HG03095 (cell line): ENCODE results near the gene RAD51B.

Experiments used
- ATAC-seq: cut with Tn5 transposase; IDR thresholded peaks from one replicate; pipeline ENCODE4 v1.9.1; 2021; ENCODE audit warnings: moderate library complexity; ENCODE audit not compliant: unreplicated experiment

RAD51B gene

DNA sequence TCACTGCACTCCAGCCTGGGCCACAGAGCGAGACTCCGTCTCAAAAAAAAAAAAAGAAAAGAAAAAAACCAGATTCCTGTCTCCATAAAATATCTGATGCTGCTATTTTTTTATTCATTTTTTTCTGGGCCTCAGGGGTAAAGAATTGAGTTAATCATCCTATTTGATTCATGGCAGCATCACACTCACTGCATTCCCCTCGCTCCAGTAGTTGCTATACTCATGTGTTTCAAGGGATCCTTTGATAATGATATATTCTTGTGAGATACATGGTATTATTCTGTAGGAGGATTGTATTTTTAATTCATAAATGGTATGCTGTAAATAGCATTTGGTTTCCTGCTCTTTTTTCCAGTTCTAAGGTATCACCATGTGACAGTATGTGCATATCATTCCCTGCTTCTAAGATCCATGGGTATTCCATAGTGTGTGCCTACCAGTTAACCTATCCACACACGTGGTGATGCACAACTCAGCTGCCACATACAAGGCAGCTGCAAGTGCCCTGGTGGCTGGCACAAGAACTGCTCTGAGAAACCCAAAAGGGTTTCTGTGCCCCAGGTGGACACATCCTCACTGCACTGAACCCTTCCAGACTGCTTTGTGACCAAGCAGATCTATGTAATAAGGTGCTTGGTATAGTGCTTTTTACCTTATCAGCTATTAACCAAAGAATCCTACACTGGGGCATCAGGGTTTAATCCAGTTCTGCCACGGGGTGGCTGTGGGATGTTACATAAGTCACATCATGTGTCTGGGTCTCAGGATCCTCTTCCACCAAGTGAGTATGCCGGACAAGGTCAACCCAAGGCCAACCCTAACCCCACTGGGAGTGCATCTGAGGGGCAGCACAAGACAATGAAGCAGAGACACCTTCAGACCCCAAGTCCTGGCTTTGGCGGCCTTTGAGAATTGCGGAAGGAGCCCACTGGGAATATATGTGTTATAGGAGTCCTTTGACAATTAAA lies 898.7 kb downstream of the RAD51B start:
- ATAC-seq: no peak

GRCh38 chr14:68719634-68720384 lies 900.2 kb downstream of the RAD51B start:
- no peak for ATAC-seq

DNA sequence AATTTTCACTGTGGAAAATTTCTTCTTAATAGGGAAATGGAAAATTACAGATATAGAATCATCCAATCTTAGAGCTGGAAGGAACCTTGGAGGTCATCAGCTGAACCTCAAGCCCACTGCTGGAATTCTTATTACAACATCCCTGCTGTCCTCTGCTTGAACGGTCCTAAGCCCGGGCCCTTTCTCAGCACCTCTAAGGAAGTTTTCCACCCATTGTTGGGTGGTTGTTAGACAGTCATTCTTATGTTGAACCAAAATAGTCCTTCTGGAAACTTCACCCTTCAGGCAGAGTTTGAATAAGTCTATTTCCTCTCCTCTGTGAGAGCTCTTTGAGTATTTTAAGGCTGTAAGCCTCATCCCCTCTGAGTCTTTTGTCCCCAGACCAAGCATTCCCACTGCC lies 902.6 kb downstream of the RAD51B start:
- no peak for ATAC-seq

DNA sequence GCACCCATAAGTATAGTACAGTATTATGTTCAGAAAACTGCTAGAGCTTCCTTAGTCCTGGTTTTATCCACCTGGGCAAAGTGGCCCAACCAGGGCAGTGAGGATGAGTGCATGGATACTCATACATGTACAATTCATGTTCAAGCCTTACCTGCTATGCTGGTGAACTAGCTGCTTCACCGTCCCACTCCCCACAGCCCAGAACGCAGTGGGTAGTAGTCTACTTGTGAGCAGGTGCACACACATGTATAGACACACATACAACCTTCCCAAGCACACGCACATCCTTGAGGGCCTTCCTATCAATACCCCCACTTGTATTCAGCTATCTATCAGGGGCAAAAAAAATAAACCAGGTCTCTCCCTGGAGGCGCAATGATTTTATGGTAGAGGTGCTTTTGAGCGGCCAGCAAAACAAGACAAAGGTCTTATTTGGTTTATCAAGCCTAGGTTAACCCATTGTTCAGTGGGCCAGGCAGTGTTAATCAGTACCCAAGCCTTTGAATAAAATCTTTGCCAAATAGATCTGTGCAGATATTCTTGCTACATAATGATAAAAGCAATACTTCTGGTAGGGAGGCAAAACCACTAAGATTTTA lies 903.5 kb downstream of the RAD51B start:
- no peak for ATAC-seq

DNA sequence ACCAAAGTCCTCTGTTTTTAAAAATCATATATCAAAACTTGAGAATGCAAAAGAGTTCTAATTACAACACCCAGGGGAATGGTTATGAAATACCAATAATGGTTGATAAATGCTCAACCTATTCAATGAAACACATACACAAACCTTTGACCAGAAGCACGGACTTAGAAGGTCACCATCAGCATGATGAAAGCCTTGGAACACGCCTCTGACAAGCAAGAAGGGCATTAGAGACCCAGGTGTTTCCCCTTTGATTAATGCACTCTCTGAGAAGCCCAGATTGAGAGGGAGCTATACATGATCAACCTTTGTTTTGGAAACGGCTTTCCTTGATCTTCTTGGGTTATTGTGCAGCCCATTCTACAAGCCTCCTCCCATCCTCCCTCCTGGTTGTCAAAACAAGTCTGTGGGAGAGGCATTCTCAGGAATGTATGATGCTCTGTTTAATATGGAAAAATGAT lies 904.3 kb downstream of the RAD51B start:
- no peak for ATAC-seq

DNA sequence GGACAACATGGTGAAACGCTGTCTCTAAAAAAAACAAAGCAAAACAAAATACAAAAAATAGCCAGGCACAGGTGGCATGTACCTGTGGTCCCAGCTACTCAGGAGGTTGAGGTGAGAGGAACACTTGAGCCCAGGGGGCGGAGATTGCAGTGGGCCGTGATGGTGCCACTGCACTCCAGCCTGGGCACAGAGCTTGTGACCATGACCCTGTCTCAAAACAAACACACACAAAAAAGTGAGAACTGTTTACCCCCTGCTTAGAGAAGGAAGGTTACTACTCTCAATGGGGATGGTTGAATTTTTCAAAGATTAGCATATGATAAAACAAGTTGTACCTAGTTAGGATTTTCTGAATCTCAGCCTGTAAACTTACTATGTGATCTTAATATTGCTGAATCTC lies 905.3 kb downstream of the RAD51B start:
- no peak for ATAC-seq

DNA sequence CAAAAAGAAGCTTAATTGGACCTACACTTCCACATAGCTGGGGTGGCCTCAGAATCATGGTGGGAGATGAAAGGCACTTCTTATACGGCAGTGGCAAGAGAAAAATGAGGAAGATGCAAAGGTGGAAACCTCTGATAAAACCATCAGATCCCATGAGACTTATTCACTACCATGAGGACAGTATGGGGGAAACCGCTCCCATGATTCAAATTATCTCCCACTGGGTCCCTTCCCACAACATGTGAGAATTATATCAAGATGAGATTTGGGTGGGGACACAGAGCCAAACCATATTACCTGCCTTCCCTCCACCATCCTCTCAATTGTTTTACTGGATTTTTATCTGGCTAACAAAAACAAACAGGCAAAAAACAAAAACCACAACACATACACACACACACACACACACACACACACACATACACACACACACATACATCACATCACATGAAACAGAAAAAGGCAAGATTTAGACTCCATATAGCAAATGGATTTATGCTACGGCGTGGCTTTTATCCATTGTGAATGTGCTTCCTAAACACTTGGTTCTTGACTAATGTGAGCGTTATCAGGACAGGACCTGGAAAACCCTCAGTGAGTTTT lies 906.6 kb downstream of the RAD51B start:
- ATAC-seq: no peak

DNA sequence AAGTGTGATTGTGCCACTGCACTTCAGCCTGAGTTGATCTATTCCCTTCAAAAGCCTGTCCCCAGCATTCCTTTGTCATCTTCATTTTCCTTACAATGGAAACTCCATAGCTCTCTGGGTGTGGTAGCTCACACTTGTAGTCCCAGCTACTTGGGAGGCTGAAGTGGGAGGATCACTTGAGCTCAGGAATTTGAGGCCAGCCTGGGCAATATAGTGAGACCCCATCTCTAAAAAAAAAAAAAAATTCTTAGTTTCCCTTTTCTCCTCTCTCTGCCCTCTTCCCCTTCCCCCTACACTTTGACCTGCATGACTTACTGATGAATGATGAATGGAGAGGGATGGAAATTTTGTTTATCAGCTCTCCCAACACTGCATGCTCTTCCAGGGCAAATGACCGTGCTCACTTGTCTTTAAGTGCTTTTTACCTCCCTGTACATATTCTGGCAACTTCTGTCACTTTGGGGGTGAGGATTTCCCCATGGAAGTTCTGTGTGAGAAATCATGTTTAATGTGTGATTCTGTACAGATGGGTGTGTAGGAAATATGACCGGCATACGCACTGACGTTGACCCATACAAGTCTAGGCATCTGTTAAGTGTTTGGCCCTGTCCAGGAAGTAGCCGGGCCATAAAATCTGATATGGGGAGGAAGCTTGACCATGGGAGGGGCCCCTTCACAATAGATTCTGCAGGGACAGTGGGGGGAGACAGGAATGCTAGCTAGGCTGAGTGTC lies 907.9 kb downstream of the RAD51B start:
- no peak for ATAC-seq

DNA sequence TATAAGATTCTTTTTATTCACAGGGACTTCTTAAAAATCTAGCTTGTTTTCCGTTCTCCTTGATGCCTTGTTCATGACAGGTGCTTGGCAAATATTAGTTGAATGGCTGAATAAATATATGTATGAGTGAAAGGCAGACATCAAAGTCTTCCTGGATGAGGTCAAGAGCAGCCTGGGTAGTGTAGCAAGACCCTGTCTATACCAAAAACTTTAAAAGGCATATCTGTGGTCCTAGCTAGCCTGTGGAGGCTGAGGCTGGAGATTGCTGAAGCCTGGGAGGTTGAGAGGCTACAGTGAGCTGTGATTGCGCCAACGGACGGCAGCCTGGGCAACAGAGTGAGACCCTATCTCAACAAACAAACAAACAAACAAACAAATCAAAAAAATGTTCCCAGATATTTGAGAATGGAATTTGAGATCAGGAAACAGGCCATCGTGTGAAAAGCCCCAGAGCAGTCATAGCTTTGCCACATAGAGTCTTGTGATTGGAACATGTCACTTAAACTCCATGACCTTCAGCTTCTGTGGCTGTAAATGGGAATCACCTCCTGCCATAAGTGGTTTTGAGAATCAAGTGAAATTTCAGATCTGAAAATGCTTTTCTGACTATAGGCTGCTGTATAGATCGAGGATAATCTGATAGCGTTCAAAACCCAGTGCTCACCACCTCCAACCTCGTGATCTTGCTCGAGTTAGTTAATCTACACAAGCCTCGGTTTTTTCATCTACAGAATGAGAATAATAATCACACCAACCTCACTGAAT lies 908.9 kb downstream of the RAD51B start:
- no peak for ATAC-seq

- ATAC-seq: no peak
These were observed 910.0 kb downstream of the RAD51B start for GRCh38 chr14:68729556-68729955.

DNA sequence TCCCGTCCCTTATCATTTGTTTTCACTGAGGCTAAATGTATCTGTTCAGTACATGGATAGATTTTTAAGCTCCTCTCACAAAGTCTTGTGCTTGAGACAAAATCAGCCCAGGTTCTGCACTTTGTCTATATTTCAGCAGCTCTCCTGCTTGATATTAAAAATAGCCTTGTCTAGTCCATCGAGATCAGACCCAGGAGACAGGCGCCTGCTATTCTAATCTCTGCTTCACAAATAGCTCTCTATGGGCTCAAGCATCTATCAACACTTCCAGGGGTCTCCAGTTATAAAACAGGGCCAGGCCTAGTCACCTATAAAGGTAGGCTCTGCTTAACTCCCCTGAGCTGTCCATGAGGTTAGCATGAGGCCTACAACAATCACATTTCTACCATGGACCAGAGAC lies 910.8 kb downstream of the RAD51B start:
- ATAC-seq: no peak

DNA sequence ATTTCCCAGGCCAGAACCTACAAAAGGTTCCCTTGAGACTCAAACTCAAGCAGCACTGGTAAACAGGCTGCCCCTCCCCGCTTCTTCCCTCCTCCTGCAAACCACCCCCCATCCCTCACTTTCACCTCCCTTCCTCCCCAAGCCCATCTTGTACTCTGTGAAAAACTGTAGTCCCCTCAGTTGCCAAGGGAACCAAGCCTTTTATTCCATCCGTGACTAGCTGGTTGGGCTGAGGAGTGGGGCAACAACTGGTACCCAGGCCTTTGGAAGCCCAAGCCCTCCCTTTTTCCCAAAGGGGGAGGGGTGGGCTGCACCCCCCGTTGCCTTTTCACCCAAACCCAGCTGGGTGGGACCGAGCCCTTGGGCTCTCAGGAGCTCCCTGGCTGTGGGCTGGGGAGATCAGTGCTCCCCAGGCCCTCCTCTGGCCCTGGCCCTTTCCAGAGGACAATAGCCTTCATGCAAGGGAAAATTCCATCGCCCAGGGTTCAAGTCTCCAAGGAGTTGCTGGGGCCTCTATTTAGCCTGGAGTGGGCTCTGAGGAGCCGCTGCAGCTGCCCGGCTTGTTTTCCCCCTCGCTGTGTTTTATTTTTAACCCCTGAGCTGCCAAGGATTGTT lies 911.3 kb downstream of the RAD51B start:
- no peak for ATAC-seq

- no peak for ATAC-seq
These were observed 913.7 kb downstream of the RAD51B start for GRCh38 chr14:68733086-68733914.

DNA sequence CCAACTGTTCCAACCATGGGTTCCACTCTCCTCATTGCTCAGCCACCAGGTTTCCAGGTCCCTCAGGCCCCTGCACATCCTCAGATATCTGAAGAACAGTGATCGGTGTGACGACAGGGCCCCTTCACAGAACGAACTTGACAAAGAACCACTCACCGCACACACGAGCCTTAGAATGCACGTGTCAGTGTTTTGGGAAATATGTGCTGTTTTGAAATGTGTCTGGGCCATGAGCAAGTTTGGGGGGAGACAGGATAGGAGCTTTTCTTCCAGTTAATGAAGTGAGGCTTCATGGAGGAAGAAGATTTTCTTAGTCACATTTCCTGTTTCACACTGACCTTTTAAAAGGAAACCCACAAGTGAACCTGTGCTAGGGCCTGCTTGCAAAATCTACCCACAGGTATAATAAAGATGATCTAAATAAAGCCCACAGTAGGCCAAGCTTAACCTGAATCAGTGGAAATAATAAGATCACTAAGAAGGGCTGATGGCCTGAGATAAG lies 914.7 kb downstream of the RAD51B start:
- no peak for ATAC-seq

DNA sequence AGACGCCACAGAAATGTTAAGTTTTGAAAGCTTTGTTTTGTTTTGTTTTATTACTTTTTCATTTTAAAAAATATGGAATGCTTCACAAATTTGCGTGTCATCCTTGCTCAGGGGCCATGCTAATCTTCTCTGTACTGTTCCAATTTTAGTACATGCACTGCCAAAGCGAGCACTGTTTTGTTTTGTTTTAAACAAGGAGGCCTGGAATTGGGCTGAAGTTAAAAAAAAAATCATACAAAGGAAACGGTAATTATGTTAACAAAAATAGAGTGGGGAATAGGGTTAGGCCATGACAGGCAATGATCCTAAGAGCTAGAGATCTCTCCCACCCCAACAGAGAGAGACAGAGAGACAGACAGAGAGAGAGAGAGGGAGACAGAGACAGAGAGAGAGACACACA lies 916.3 kb downstream of the RAD51B start:
- ATAC-seq: no peak

DNA sequence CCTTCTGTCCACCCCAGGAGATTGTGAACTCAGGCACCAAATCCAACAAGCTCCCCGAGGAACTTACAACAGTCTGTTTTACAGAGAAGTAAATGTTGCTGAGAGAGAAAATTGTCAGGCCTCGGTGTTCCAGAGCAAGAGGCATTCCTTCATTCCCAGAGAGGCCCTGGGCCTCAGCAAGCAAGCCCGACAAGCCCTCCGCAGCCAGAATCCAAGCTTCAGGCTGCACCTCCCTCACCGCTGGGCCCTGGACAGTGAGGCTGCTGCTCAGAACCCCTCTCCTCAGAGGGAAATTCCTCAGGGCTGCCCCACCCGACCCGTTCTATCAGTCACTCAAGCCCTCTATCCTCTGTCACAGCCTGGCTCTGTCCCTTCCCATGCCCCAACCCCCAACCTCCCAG lies 916.9 kb downstream of the RAD51B start:
- ATAC-seq: no peak

GRCh38 chr14:68737086-68737485 lies 917.5 kb downstream of the RAD51B start:
- no peak for ATAC-seq

GRCh38 chr14:68738559-68738958 lies 919.0 kb downstream of the RAD51B start:
- ATAC-seq: no peak
